PC-3 (cell line): ENCODE results near the gene S100A14. TPM values are rescaled to one million over a fixed set of nuclear protein-coding genes. Genes with fewer than 3 reads are reported as not detected.
"Not testable (repeated sequence)": the region's sequence is repeated elsewhere in the genome, so short reads cannot be mapped to it uniquely, and the experiment has no call there.

Source experiments
- ATAC-seq: fragments of 200-7000 bp; cut with Tn5 transposase; 2 replicates; pipeline ENCODE4 v1.9.1; 2020; ENCODE audit warnings: mild to moderate bottlenecking, moderate library complexity
- BruUV-seq: library from RNA; stranded (reverse); fragments of 400-500 nt; replicated peaks from 2 replicates; lab custom pipeline; 2021; lab: Mats Ljungman, UMichigan
- CTCF ChIA-PET: fragments of 300-600 bp; sonication (Branson Sonifier 250); formaldehyde crosslinking; loops from one replicate; lab custom pipeline; 2022; ENCODE audit warnings: antibody characterized with exemption; lab: Charles Lee
- POLR2A ChIA-PET: fragments of 300-600 bp; sonication (Branson Sonifier 250); formaldehyde crosslinking; loops from one replicate; lab custom pipeline; 2022; ENCODE audit warnings: antibody characterized with exemption; ENCODE audit not compliant: unreplicated experiment; lab: Charles Lee
- DNase-seq: peaks from one replicate; pipeline ENCODE4 v3.0.0-alpha.2; 2015
- H2AFZ ChIP-seq: fragments of 300-600 bp; sonication (generic); 2 replicates; pipeline ENCODE4 v1.6.0; 2016; ENCODE audit warnings: antibody characterized with exemption, low read length
- H3F3A ChIP-seq: fragments of 300-600 bp; sonication (generic); one replicate; pipeline ENCODE4 v1.6.0; 2017; ENCODE audit warnings: antibody characterized with exemption, low read length, control low read depth, mild to moderate bottlenecking; ENCODE audit not compliant: unreplicated experiment
- H3K27ac ChIP-seq: fragments of 300-600 bp; sonication (generic); 2 replicates; pipeline ENCODE4 v1.5.1; 2016; ENCODE audit warnings: mild to moderate bottlenecking, low read length
- H3K27me3 ChIP-seq: fragments of 300-600 bp; sonication (generic); 2 replicates; pipeline ENCODE4 v1.6.1; 2016; ENCODE audit warnings: low read length, mixed read lengths
- H3K36me3 ChIP-seq: fragments of 300-600 bp; sonication (generic); 2 replicates; pipeline ENCODE4 v1.6.1; 2016; ENCODE audit warnings: low read depth, mixed run types, low read length, mixed read lengths
- H3K4me1 ChIP-seq: fragments of 300-600 bp; sonication (generic); 2 replicates; pipeline ENCODE4 v1.5.1; 2016; ENCODE audit warnings: low read length; ENCODE audit not compliant: insufficient read depth
- H3K4me2 ChIP-seq: fragments of 300-600 bp; sonication (generic); 2 replicates; pipeline ENCODE4 v1.6.0; 2016; ENCODE audit warnings: low read length
- H3K4me3 ChIP-seq: fragments of 300-600 bp; sonication (generic); 2 replicates; pipeline ENCODE4 v1.5.1; 2016; ENCODE audit warnings: mild to moderate bottlenecking, low read length, mixed read lengths
- H3K79me2 ChIP-seq: fragments of 300-600 bp; sonication (generic); 2 replicates; pipeline ENCODE4 v1.6.1; 2017; ENCODE audit warnings: low read length, mixed read lengths
- H3K9ac ChIP-seq: fragments of 300-600 bp; sonication (generic); 2 replicates; pipeline ENCODE4 v1.6.0; 2016; ENCODE audit warnings: mild to moderate bottlenecking, low read length
- H3K9me2 ChIP-seq: fragments of 300-600 bp; sonication (generic); replicated peaks from 2 replicates; pipeline ENCODE4 v1.6.1; 2016; ENCODE audit warnings: mixed run types, low read length, mixed read lengths
- H3K9me3 ChIP-seq: fragments of 300-600 bp; sonication (generic); 2 replicates; pipeline ENCODE4 v1.6.1; 2016; ENCODE audit warnings: low read length, mixed read lengths
- H4K20me1 ChIP-seq: fragments of 300-600 bp; sonication (generic); 2 replicates; pipeline ENCODE4 v1.6.1; 2016; ENCODE audit warnings: low read length, mixed read lengths
- CTCF ChIP-seq: fragments of 300-600 bp; sonication (generic); conservative IDR thresholded peaks from 2 replicates; pipeline ENCODE4 v1.5.1; 2017; ENCODE audit warnings: antibody characterized with exemption, low read depth, mild to moderate bottlenecking, low read length
- EZH2 ChIP-seq: fragments of 300-600 bp; sonication (generic); IDR thresholded peaks from one replicate; pipeline ENCODE4 v1.6.1; 2017; ENCODE audit warnings: antibody characterized with exemption, mild to moderate bottlenecking, low read length; ENCODE audit not compliant: unreplicated experiment
- EZH2phosphoT487 ChIP-seq: fragments of 300-600 bp; sonication (generic); IDR thresholded peaks from 2 replicates; pipeline ENCODE4 v1.6.1; 2018; ENCODE audit warnings: mild to moderate bottlenecking, antibody characterized with exemption, low read length, borderline replicate concordance
- intact Hi-C: fragments of 100-400 bp; cut with micrococcal nuclease; formaldehyde crosslinking; loops from 2 replicates; pipeline ENCODE4 v1.9.0; 2023
- total RNA-seq: library from RNA; depleted of rRNA; stranded (reverse); fragments of >200 nt; gene quantifications from 2 replicates; pipeline ENCODE4 v1.2.3, GENCODE V29; 2014

The S100A14 gene
- total RNA-seq, 1 experiment from 2014 or later, result 462 TPM

- TF ChIP-seq CTCF (no peak), EZH2phosphoT487 (no peak), EZH2 (no peak)
- H3K4me2 ChIP-seq, result no peak overlapping the region
- H3F3A ChIP-seq, result no peaks in the 10 kb centered on the region
- H3K4me1 ChIP-seq, result peaks cover 6% of the 10 kb centered on the region
- no peak overlapping the region for H3K9ac ChIP-seq
- POLR2A ChIA-PET, result no interaction called here
- no peak overlapping the region for H2AFZ ChIP-seq
- no peak overlapping the region for H3K4me3 ChIP-seq
- H3K9me2 ChIP-seq, result no peaks in the 10 kb centered on the region
- ATAC-seq, result 0 out of 2 replicates have a peak, but pooled peaks have one; percentile 18
- intact Hi-C loops, result no loop called here
- CTCF ChIA-PET, result no interaction called here
- H3K9me3 ChIP-seq, result no peaks in the 10 kb centered on the region
- BruUV-seq, result no TSS peak
- H3K36me3 ChIP-seq, result no peaks in the 10 kb centered on the region
- H3K27ac ChIP-seq, result no peak overlapping the region
- H3K79me2 ChIP-seq, result no peaks in the 10 kb centered on the region
- H3K27me3 ChIP-seq, result no peaks in the 10 kb centered on the region
- DNase-seq, result no peak
- H4K20me1 ChIP-seq, result no peaks in the 10 kb centered on the region
Observed at GRCh38 chr1:153578490-153578889, 37.6 kb downstream of the S100A14 start.

GRCh38 chr1:153577624-153578051 lies 38.5 kb downstream of the S100A14 start:
- Histone ChIP-seq H3F3A (no peaks in the 10 kb centered on the region), H4K20me1 (no peaks in the 10 kb centered on the region), H3K4me2 (no peak overlapping the region), H3K9ac (no peak overlapping the region), H3K4me1 (peaks cover 14% of the 10 kb centered on the region), H3K9me2 (no peaks in the 10 kb centered on the region), H3K27me3 (no peaks in the 10 kb centered on the region), H3K4me3 (no peak overlapping the region), H3K36me3 (no peaks in the 10 kb centered on the region), H2AFZ (no peak overlapping the region), H3K27ac (no peak overlapping the region), H3K9me3 (no peaks in the 10 kb centered on the region), H3K79me2 (no peaks in the 10 kb centered on the region)
- DNase-seq, result no peak
- intact Hi-C loops, result no loop called here
- TF ChIP-seq CTCF, result no peak
- no peak for TF ChIP-seq EZH2
- TF ChIP-seq EZH2phosphoT487, result no peak
- no TSS peak for BruUV-seq
- POLR2A ChIA-PET, result interaction anchor here (0.6 to 0.8 kb wide), 2 partner anchors 35 to 47 kb away, joined by 4 read pairs; partner anchors contain the start of gene S100A16
- CTCF ChIA-PET, result interaction anchor here (1.2 kb wide), 1 partner anchor 35 kb away, joined by 4 read pairs; the partner anchor contains the start of gene S100A16
- ATAC-seq, result peak; percentile 16; the same call in 1 of the 2 replicates

GRCh38 chr1:153577138-153577537 lies 39.0 kb downstream of the S100A14 start:
- no peak overlapping the region for H2AFZ ChIP-seq
- no peaks in the 10 kb centered on the region for H3F3A ChIP-seq
- H3K79me2 ChIP-seq, result no peaks in the 10 kb centered on the region
- ATAC-seq, result no peak
- H3K27ac ChIP-seq, result no peak overlapping the region
- no TSS peak for BruUV-seq
- no peak for TF ChIP-seq CTCF
- TF ChIP-seq EZH2, result no peak
- no peak for TF ChIP-seq EZH2phosphoT487
- H3K4me3 ChIP-seq, result no peak overlapping the region
- H3K27me3 ChIP-seq, result no peaks in the 10 kb centered on the region
- DNase-seq, result no peak
- peaks cover 19% of the 10 kb centered on the region for H3K4me1 ChIP-seq
- no peaks in the 10 kb centered on the region for H4K20me1 ChIP-seq
- no peak overlapping the region for H3K9ac ChIP-seq
- intact Hi-C loops, result no loop called here
- CTCF ChIA-PET, result interaction anchor here (1.2 kb wide), 1 partner anchor 35 kb away, joined by 4 read pairs; the partner anchor contains the start of gene S100A16
- H3K9me2 ChIP-seq, result no peaks in the 10 kb centered on the region
- no peaks in the 10 kb centered on the region for H3K36me3 ChIP-seq
- H3K9me3 ChIP-seq, result no peaks in the 10 kb centered on the region
- POLR2A ChIA-PET, result interaction anchor here (0.6 to 0.8 kb wide), 2 partner anchors 36 to 46 kb away, joined by 4 read pairs; partner anchors contain the start of gene S100A16
- no peak overlapping the region for H3K4me2 ChIP-seq

- H2AFZ ChIP-seq, H3K27ac ChIP-seq, H3K9ac ChIP-seq, DNase-seq, H4K20me1 ChIP-seq, H3F3A ChIP-seq, H3K9me3 ChIP-seq, H3K4me3 ChIP-seq, intact Hi-C loops, H3K4me2 ChIP-seq, H3K9me2 ChIP-seq, CTCF ChIA-PET, ATAC-seq, H3K79me2 ChIP-seq, POLR2A ChIA-PET, BruUV-seq, H3K27me3 ChIP-seq, H3K36me3 ChIP-seq: not testable (repeated sequence)
- peaks cover 24% of the 10 kb centered on the region for H3K4me1 ChIP-seq
Observed at GRCh38 chr1:153575497-153575896, 40.6 kb downstream of the S100A14 start.
